Measurements from ENCODE around the gene ZFYVE21. TPM values are rescaled to one million over a fixed set of nuclear protein-coding genes. Genes with fewer than 3 reads are reported as not detected.

The ZFYVE21 gene
- total RNA-seq, 1 experiment from 2014 or later: 31.3 TPM

- no peak for TF ChIP-seq POLR2AphosphoS5 (IDR thresholded peaks at IDR 0.05; ENCODE audit: low read depth, low read length)
Observed at GRCh38 chr14:103692159-103692558, 23.5 kb upstream of the ZFYVE21 start (continued).

GRCh38 chr14:103692871-103693270, 22.7 kb upstream of the ZFYVE21 start:
- intact Hi-C loops (cut with micrococcal nuclease): no loop called here
- no peak overlapping the region for H3K4me3 ChIP-seq (replicated peaks in 1 of 2; ENCODE audit: low read depth in 1 of 2, low read length in 2 of 2)
- ChIA-PET RAD21 (ENCODE audit: low non-redundant PET in 1 of 2, low total read pairs in 2 of 2, uncharacterized antibody in 2 of 2, unreplicated experiment in 2 of 2) (no interaction called here), POLR2A (no interaction called here), CTCF (no interaction called here)
- no peak overlapping the region for H3K9ac ChIP-seq (ENCODE audit: low read length)
- H3K27ac ChIP-seq (ENCODE audit: low read depth, low read length): no peak overlapping the region
- no peaks in the 10 kb centered on the region for H3K9me2 ChIP-seq (ENCODE audit: insufficient read depth)
- H3K9me3 ChIP-seq (ENCODE audit: control insufficient read depth in 1 of 2, insufficient read depth in 1 of 2, low read depth in 1 of 2, low read length in 2 of 2): no peaks in the 10 kb centered on the region
- ATAC-seq (no peak), DNase-seq (ENCODE audit: low read depth, low spot score) (no peak)
- no peaks in the 10 kb centered on the region for H3K4me1 ChIP-seq (ENCODE audit: control insufficient read depth in 1 of 2, insufficient read depth in 2 of 2, low read length in 2 of 2)
- no peak overlapping the region for H3K4me2 ChIP-seq (ENCODE audit: low read length)
- H3K27me3 ChIP-seq (ENCODE audit: insufficient read depth, low read length): no peaks in the 10 kb centered on the region
- no peak for TF ChIP-seq MAX (IDR thresholded peaks at IDR 0.05)
- no peak for TF ChIP-seq EGR1 (IDR thresholded peaks at IDR 0.05; ENCODE audit: low read depth)
- no peak for TF ChIP-seq TCF7L2 (IDR thresholded peaks at IDR 0.05; ENCODE audit: borderline replicate concordance, extremely low read depth, insufficient read depth, insufficient read length)
- no peak for TF ChIP-seq SIN3A (IDR thresholded peaks at IDR 0.05; ENCODE audit: low read depth)
- H4K20me1 ChIP-seq (ENCODE audit: insufficient read depth): peaks cover 5% of the 10 kb centered on the region; the same call in 1 of the 2 replicates
- BruUV-seq (replicated peaks): no TSS peak
- peaks cover 4 to 15% of the 10 kb centered on the region in 2 experiments; a peak in 3 of 4 replicates for H3K36me3 ChIP-seq (ENCODE audit: control insufficient read depth in 1 of 2, insufficient read depth in 2 of 2, low read length in 2 of 2)
- no peak overlapping the region for H2AFZ ChIP-seq (ENCODE audit: low read depth, low read length, poor library complexity, severe bottlenecking)
- peaks cover 11% of the 10 kb centered on the region; the same call in 1 of the 2 replicates for H3K79me2 ChIP-seq (ENCODE audit: insufficient read depth, low read length)

- ATAC-seq (no peak), DNase-seq (ENCODE audit: low read depth, low spot score) (no peak)
- no peaks in the 10 kb centered on the region for H3K9me2 ChIP-seq (ENCODE audit: insufficient read depth)
- ChIA-PET POLR2A (no interaction called here), RAD21 (ENCODE audit: low non-redundant PET in 1 of 2, low total read pairs in 2 of 2, uncharacterized antibody in 2 of 2, unreplicated experiment in 2 of 2) (no interaction called here), CTCF (no interaction called here)
- no TSS peak for BruUV-seq (replicated peaks)
- H2AFZ ChIP-seq (ENCODE audit: low read depth, low read length, poor library complexity, severe bottlenecking): no peak overlapping the region
- H3K4me1 ChIP-seq (ENCODE audit: control insufficient read depth in 1 of 2, insufficient read depth in 2 of 2, low read length in 2 of 2): no peaks in the 10 kb centered on the region
- no peaks in the 10 kb centered on the region for H3K27me3 ChIP-seq (ENCODE audit: insufficient read depth, low read length)
- intact Hi-C loops (cut with micrococcal nuclease): no loop called here
- no peak overlapping the region for H3K9ac ChIP-seq (ENCODE audit: low read length)
- peaks cover 8% of the 10 kb centered on the region; the same call in 1 of the 2 replicates for H3K79me2 ChIP-seq (ENCODE audit: insufficient read depth, low read length)
- H4K20me1 ChIP-seq (ENCODE audit: insufficient read depth): peaks cover 5% of the 10 kb centered on the region; the same call in 1 of the 2 replicates
- no peaks in the 10 kb centered on the region for H3K9me3 ChIP-seq (ENCODE audit: control insufficient read depth in 1 of 2, insufficient read depth in 1 of 2, low read depth in 1 of 2, low read length in 2 of 2)
- peaks cover 4 to 14% of the 10 kb centered on the region in 2 experiments; a peak in 3 of 4 replicates for H3K36me3 ChIP-seq (ENCODE audit: control insufficient read depth in 1 of 2, insufficient read depth in 2 of 2, low read length in 2 of 2)
- no peak overlapping the region for H3K4me3 ChIP-seq (replicated peaks in 1 of 2; ENCODE audit: low read depth in 1 of 2, low read length in 2 of 2)
- H3K27ac ChIP-seq (ENCODE audit: low read depth, low read length): no peak overlapping the region
- H3K4me2 ChIP-seq (ENCODE audit: low read length): no peak overlapping the region
- no peak for TF ChIP-seq CEBPB (IDR thresholded peaks at IDR 0.05; ENCODE audit: low read depth)
- TF ChIP-seq ZBTB33 (IDR thresholded peaks at IDR 0.05; ENCODE audit: extremely low read depth, insufficient replicate concordance, low read length): no peak
- TF ChIP-seq ZFX (IDR thresholded peaks at IDR 0.05): no peak
- TF ChIP-seq JUND (IDR thresholded peaks at IDR 0.05): no peak
- TF ChIP-seq REST (IDR thresholded peaks at IDR 0.05; ENCODE audit: low read depth): no peak
- TF ChIP-seq SP1 (IDR thresholded peaks at IDR 0.05; ENCODE audit: low read depth): no peak
- no peak for TF ChIP-seq EGR1 (IDR thresholded peaks at IDR 0.05; ENCODE audit: low read depth)
- no peak for TF ChIP-seq SRF (IDR thresholded peaks at IDR 0.05; ENCODE audit: low read depth)
- TF ChIP-seq TCF7L2 (IDR thresholded peaks at IDR 0.05; ENCODE audit: borderline replicate concordance, extremely low read depth, insufficient read depth, insufficient read length): no peak
- TF ChIP-seq ZNF274 (IDR thresholded peaks at IDR 0.05; ENCODE audit: low read depth, low read length): no peak
- no peak for TF ChIP-seq MAX (IDR thresholded peaks at IDR 0.05)
Observed at GRCh38 chr14:103693515-103693914, 22.1 kb upstream of the ZFYVE21 start.
